K562 (cell line): ENCODE results near the gene PPP1R17. TPM values are rescaled to one million over a fixed set of nuclear protein-coding genes. Genes with fewer than 3 reads are reported as not detected.

Experiments used
- ATAC-seq: fragments of 200-7000 bp; cut with Tn5 transposase; 3 replicates; pipeline ENCODE4 v1.9.1; 2020; ENCODE audit warnings: moderate library complexity
- BruUV-seq: library from RNA; stranded (reverse); fragments of 400-500 nt; replicated peaks from 2 replicates; lab custom pipeline; 2021; lab: Mats Ljungman, UMichigan
- CTCF ChIA-PET: fragments of 300-600 bp; formaldehyde crosslinking; extraction: SDS; loops from one replicate; lab custom pipeline; 2021; ENCODE audit warnings: low intra/inter-chr PET ratio; lab: Yijun Ruan, JAX
- POLR2A ChIA-PET: fragments of 300-600, 350-650 bp; sonication (Branson Sonifier 250); formaldehyde crosslinking; extraction: SDS; loops from one replicate; lab custom pipeline; 2021; ENCODE audit warnings: antibody characterized with exemption, inconsistent platforms; lab: Yijun Ruan, JAX
- DNase-seq, 4 experiments: peaks; one replicate each; pipeline versions ENCODE4 v3.0.0 to v3.0.0-alpha.2; 2011 to 2018; ENCODE audit warnings: low spot score in 3 of 4, mixed read lengths in 3 of 4; ENCODE audit errors: extremely low read depth in 1 of 4
- FAIRE-seq: peaks from 2 replicates; lab custom pipeline; 2011; peaks lifted over from hg19 to GRCh38; lab: Jason Lieb, UNC
- H2AFZ ChIP-seq: 2 replicates; pipeline ENCODE4 v1.6.0; 2011; ENCODE audit warnings: low read depth, low read length, control low read depth, inconsistent platforms
- H3K27ac ChIP-seq: fragments of 200-600 bp; 3 replicates; pipeline ENCODE4 v1.8.0; 2011; ENCODE audit warnings: low read depth, mild to moderate bottlenecking, control low read depth, inconsistent platforms, low read length, moderate library complexity, mixed read lengths; ENCODE audit errors: extremely low read depth
- H3K27me3 ChIP-seq, 2 experiments: fragments of 300-600 bp in 1 of 2; 2 replicates in 1 of 2; 3 replicates in 1 of 2; pipeline versions ENCODE4 v1.6.0 to v1.8.0; 2011; ENCODE audit warnings: inconsistent platforms in 2 of 2, low read length in 2 of 2, mild to moderate bottlenecking in 1 of 2, mixed read lengths in 1 of 2, moderate library complexity in 1 of 2; ENCODE audit not compliant: control insufficient read depth in 2 of 2, insufficient read depth in 2 of 2
- H3K36me3 ChIP-seq: fragments of 300-600 bp; 3 replicates; pipeline ENCODE4 v1.8.0; 2011; ENCODE audit warnings: mild to moderate bottlenecking, low read length, inconsistent platforms; ENCODE audit not compliant: control insufficient read depth, insufficient read depth
- H3K4me1 ChIP-seq, 2 experiments: fragments of 200-600 bp in 1 of 2; replicated peaks in 1 of 2; 2 replicates in 1 of 2; 3 replicates in 1 of 2; pipeline versions ENCODE4 v1.5.1 to v1.8.0; 2011; ENCODE audit warnings: inconsistent platforms in 2 of 2, low read length in 2 of 2, mild to moderate bottlenecking in 1 of 2, mixed read lengths in 1 of 2, moderate library complexity in 1 of 2; ENCODE audit not compliant: control insufficient read depth in 2 of 2, insufficient read depth in 2 of 2
- H3K4me2 ChIP-seq: 2 replicates; pipeline ENCODE4 v1.6.1; 2011; ENCODE audit warnings: low read length, control low read depth, inconsistent platforms, mixed read lengths; ENCODE audit not compliant: insufficient read depth
- H3K4me3 ChIP-seq: fragments of 200-600 bp; sonication (generic), shearing (Covaris generic); 2 replicates; pipeline ENCODE4 v1.5.1; 2016; ENCODE audit warnings: control low read depth, inconsistent platforms
- H3K79me2 ChIP-seq: fragments of 200-600 bp; 3 replicates; pipeline ENCODE4 v1.8.0; 2011; ENCODE audit warnings: low read length, inconsistent platforms; ENCODE audit not compliant: control insufficient read depth, insufficient read depth
- H3K9ac ChIP-seq, 2 experiments: 2 replicates each; pipeline versions ENCODE4 v1.6.0 to v1.6.1; 2011; ENCODE audit warnings: low read depth in 2 of 2, low read length in 2 of 2, control low read depth in 1 of 2, inconsistent platforms in 1 of 2, mild to moderate bottlenecking in 1 of 2, mixed read lengths in 1 of 2; ENCODE audit not compliant: insufficient read depth in 1 of 2
- H3K9me1 ChIP-seq: one replicate; pipeline ENCODE4 v1.6.0; 2011; ENCODE audit warnings: inconsistent platforms, mild to moderate bottlenecking, low read length, moderate library complexity; ENCODE audit not compliant: control insufficient read depth, insufficient read depth
- H3K9me3 ChIP-seq: replicated peaks from 2 replicates; pipeline ENCODE4 v1.5.1; 2011; ENCODE audit warnings: low read depth, low read length, inconsistent platforms; ENCODE audit not compliant: control insufficient read depth, insufficient read depth
- H4K20me1 ChIP-seq: replicated peaks from 2 replicates; pipeline ENCODE4 v1.6.1; 2011; ENCODE audit warnings: low read length, inconsistent platforms, mixed read lengths; ENCODE audit not compliant: control insufficient read depth, insufficient read depth
- ARID3A ChIP-seq: IDR thresholded peaks from 2 replicates; pipeline ENCODE4 v1.6.1; 2012; ENCODE audit warnings: low read depth, low read length, improper control_type of control experiment, borderline replicate concordance
- BCL6 ChIP-seq: fragments of 250-450 bp; sonication (Bioruptor Pico); IDR thresholded peaks from 2 replicates; pipeline ENCODE4 v1.4.0; 2020
- ID3 ChIP-seq, 2 experiments: fragments of 250-450 bp in 1 of 2; fragments of 450-650 bp in 1 of 2; sonication (Bioruptor Pico) in 1 of 2; IDR thresholded peaks; 2 replicates each; pipeline versions ENCODE4 v1.6.1 to v1.8.0; 2016 to 2021; ENCODE audit warnings: mild to moderate bottlenecking in 2 of 2, moderate library complexity in 2 of 2, missing compliant biosample characterization in 1 of 2, missing genetic modification characterization in 1 of 2
- KLF16 ChIP-seq: IDR thresholded peaks from 2 replicates; pipeline ENCODE4 v1.6.1; 2016; ENCODE audit warnings: antibody characterized with exemption
- POLR3G ChIP-seq: IDR thresholded peaks from 2 replicates; pipeline ENCODE4 v1.6.1; 2011; ENCODE audit not compliant: insufficient read length, insufficient replicate concordance; ENCODE audit errors: extremely low read depth
- PPARD ChIP-seq: fragments of 250-450 bp; sonication (Bioruptor Pico); IDR thresholded peaks from 2 replicates; pipeline ENCODE4 v1.8.0; 2022; ENCODE audit warnings: inconsistent platforms, mild to moderate bottlenecking, moderate library complexity
- RBM17 ChIP-seq: fragments of 200-400 bp; formaldehyde crosslinking; IDR thresholded peaks from 2 replicates; pipeline ENCODE4 v1.6.1; 2017; ENCODE audit warnings: low read depth, mild to moderate bottlenecking, low read length, borderline replicate concordance
- ZNF133 ChIP-seq: fragments of 250-450 bp; sonication (Bioruptor Pico); IDR thresholded peaks from 2 replicates; pipeline ENCODE4 v1.4.0; 2020; ENCODE audit warnings: mild to moderate bottlenecking
- WGBS: fragments of 100-300 bp; shearing (Covaris generic); methylation state at CpG from one replicate; pipeline ENCODE4 v1.1.6; 2016; ENCODE audit warnings: low coverage, mixed read lengths; ENCODE audit not compliant: insufficient coverage; ENCODE audit errors: missing lambda C conversion rate; 5-methylcytosine and 5-hydroxymethylcytosine counted together
- in situ Hi-C: fragments of 300-500 bp; cut with MboI; formaldehyde crosslinking; loops from 4 replicates; pipeline ENCODE4 v1.15.0; 2018; ENCODE audit warnings: inconsistent platforms, mixed read lengths
- intact Hi-C: fragments of 100-400 bp; cut with micrococcal nuclease; formaldehyde crosslinking; loops from 2 replicates; pipeline ENCODE4 v1.14.2; 2022
- polyA plus RNA-seq, 8 experiments: library from polyadenylated mRNA; depleted of rRNA in 4 of 8; stranded (reverse) in 5 of 8; unstranded in 3 of 8; fragments of >200 nt; fragmentation: Nextera tagmentation in 2 of 8; fragmentation: Illumina TruSeq in 1 of 8; extraction: Ambion mirVana in 2 of 8; extraction: Trizol in 1 of 8; gene quantifications; 2 replicates each; pipeline versions ENCODE4 v1.2.1 to v1.2.3, GENCODE V29; 2011 to 2014; ENCODE audit warnings: inconsistent platforms in 1 of 8, missing spikeins in 1 of 8
- total RNA-seq, 7 experiments: library from RNA; depleted of rRNA in 6 of 7; stranded (reverse); fragments of >200 nt in 6 of 7; fragmentation: Illumina TruSeq in 2 of 7; extraction: Trizol in 2 of 7; gene quantifications; 2 replicates each; pipeline versions ENCODE4 v1.2.1 to v1.2.3, GENCODE V29; 2011 to 2021; ENCODE audit warnings: low replicate concordance in 1 of 7

The PPP1R17 gene
- total and polyA plus RNA-seq, 9 of the 15 experiments (the other 6 are each of a cell fraction or from before 2014, with no cell fraction given): not detected

GRCh38 chr7:31702354-31702753 is 15.3 kb downstream of the PPP1R17 start (continued):
- no peak for TF ChIP-seq BCL6
- no peak for TF ChIP-seq ID3 (CRISPR knock-in tag; IDR thresholded peaks at IDR 0.05)
- no peak for TF ChIP-seq ID3 (tag; IDR thresholded peaks at IDR 0.05)
- TF ChIP-seq ARID3A: no peak
- no peak for TF ChIP-seq POLR3G

- no peaks in the 10 kb centered on the region for H3K9me1 ChIP-seq
- TF ChIP-seq ZNF133 (CRISPR knock-in tag) (no peak), KLF16 (no peak), PPARD (CRISPR knock-in tag) (no peak), RBM17 (no peak)
Measured at GRCh38 chr7:31705377-31705776, 18.4 kb downstream of the PPP1R17 start.

More at GRCh38 chr7:31705377-31705776, 18.4 kb downstream of the PPP1R17 start:
- no peaks in the 10 kb centered on the region for H3K9me3 ChIP-seq
- no peak overlapping the region for H3K27ac ChIP-seq
- FAIRE-seq: no peak
- in situ Hi-C loops (no loop called here), intact Hi-C loops (no loop called here)
- H2AFZ ChIP-seq: no peak overlapping the region
- no peaks in the 10 kb centered on the region for H4K20me1 ChIP-seq
- no peak overlapping the region for H3K4me2 ChIP-seq
- no peak overlapping the region for H3K4me3 ChIP-seq
- no peaks in the 10 kb centered on the region for H3K36me3 ChIP-seq
- BruUV-seq: no TSS peak
- DNase-seq: no peak
- ChIA-PET POLR2A (interaction anchor here (1.1 kb wide), 1 partner anchor 17 kb away, joined by 3 read pairs; no protein-coding TSS in a partner anchor), CTCF (no interaction called here)
- H3K9ac ChIP-seq: no peak overlapping the region
- 0% methylated on average over 2 of the region's 3 CpGs for WGBS
- ATAC-seq: no peak
- H3K79me2 ChIP-seq: no peaks in the 10 kb centered on the region
- H3K4me1 ChIP-seq: no peaks in the 10 kb centered on the region
- H3K27me3 ChIP-seq: peaks cover 2 to 6% of the 10 kb centered on the region in 2 experiments; a peak in 2 of 5 replicates
